ENCODE measurements around the gene WDR72.

Gene WDR72

DNA sequence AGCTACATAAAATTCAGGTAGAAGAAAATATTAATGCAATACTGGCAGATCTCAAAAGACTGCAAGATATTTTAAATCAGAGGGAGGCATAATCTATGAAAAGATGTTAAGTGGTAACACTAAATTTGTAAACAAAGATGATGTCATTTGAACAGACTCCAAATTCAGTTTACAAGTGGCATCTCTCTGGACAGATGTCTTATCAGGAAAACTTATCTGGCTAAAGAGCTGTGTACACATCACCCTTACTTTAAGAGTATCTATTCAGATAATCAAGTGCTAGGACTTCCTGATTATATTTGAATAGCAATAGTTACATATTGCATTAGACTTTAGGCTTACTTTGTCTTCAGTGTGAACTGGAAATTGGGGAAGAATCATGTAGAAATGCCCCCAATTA, 231.5 kb downstream of the WDR72 start:
- DNase-seq = no peak

DNA sequence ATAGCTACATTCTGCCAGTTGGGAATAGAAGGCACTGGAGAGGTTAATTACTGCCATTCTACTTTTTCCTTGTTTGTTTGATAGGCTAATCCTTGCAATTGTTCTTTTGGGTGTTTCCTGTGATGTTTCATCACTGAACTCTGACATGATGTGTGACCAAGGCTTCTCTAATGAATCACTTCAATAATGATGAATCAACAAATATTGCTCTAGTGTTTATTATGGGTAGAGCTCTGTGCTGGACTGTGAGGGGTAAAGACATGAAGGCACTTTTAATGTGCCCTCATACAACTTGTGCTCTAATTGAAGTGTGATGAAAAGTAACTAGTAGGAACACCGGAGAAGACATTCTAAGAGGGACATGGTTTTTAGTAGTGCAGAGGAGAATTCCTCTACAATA, 233.6 kb downstream of the WDR72 start:
- no peak for DNase-seq

DNA sequence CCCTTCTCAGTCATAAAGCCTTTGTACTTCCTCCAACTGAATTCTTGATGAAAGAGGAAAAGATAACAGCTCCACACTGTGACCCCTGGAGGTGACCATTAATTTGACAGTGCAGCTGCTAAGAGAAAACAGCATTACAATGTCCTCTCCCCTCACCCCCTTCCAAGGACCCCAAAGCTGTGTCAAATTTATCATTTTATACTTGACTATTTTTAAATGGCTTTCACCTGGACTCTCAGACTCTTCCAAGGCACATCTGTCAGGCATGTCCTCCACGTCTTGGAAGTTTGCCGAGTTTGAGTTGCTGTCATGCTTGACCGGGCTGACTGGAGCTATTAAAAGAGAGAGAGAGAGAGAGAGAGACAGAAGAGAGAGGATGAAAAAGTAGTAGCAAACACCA, 236.5 kb downstream of the WDR72 start:
- no peak for DNase-seq

DNA sequence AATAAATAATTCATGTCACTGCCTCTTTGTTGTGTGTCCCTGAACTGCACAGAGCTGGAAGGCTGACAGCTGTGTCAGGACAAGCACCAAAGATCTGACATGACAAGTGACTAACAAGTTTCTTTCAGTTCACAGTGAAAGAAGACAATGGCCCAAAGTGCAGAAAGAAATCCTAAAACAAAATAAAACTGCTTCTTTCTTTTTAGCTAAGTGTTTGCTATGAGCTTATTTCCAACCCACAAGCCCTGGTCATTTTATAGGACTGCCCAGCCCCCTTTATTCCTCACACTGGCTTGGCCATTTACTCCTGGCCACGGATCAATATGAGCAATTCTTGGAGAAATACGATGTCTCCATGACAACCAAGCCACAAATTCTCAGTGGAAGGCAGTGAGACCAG, 238.5 kb downstream of the WDR72 start:
- DNase-seq = no peak

DNA sequence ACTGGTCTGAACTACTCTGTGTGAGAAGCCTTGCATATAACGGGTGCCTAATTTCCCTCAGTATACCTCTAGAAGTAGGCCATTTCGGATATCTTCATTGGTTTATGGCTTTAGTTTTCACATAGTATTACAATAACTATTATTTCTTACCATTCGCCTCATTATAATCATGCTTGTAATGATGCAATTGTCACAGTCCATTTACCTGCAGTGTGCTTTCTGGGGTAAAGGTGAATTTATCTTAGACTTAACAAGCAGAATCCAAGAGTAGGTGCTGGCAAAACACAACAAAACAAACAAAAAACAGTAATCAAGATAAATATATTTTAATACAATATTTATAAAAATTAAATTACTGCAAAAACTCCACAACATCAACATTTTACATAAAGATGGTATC, 246.0 kb downstream of the WDR72 start:
- no peak for DNase-seq

DNA sequence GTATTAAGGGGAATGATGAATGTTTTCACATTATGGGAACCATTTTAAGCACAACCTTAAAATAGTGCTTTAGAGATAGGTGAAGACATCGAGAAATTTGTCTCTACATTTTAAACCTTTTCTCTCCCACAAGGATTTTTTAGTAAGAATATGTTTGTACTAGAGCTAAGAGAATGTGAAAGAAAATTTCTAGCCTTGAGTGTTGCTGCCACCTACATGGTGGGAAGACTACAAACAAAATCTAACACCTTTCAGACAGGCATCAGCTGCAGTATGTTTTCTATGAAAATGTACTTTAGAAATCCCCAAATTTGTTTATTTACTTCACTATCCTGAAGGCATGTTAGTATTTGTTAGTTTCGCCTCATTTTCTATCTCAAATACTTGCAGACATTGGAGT, 247.4 kb downstream of the WDR72 start:
- no peak for DNase-seq

DNA sequence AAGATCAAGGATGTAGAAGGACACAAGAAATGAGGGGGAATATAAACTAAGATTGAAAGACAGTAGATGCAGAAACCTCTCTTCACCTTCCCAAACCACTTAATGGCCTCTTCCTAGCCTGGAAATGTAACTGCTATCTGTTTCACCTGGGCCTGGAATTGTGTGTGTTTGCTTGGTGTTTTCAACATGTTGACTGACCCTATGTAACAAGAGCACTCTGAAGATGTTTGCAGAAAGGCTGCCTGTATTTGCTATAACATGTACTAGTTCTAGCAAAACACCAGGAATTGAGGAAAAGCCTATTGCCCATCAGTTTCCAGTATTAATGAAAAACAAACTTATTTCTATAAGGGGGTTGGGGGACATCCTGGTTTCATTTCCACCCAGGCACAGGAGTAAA, 248.3 kb downstream of the WDR72 start:
- no peak for DNase-seq

DNA sequence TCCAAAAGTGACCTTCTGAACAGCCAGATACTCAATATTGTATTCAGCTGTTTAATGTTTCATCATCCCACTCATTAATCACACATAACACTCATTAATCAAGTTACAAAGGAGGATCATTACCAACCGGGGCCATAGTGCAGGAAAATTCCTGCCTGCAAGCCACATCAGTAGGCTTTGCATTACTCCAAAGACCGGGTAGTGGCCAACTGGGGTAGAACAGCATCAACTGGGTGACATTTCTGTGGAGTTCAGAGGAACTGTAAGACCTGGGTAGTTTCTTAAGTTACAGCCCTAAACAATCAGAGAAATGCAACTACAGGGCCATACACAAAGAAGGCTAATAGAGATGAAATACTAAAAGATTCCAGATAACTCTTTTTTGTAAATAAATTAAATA, 253.1 kb downstream of the WDR72 start:
- DNase-seq = no peak

DNA sequence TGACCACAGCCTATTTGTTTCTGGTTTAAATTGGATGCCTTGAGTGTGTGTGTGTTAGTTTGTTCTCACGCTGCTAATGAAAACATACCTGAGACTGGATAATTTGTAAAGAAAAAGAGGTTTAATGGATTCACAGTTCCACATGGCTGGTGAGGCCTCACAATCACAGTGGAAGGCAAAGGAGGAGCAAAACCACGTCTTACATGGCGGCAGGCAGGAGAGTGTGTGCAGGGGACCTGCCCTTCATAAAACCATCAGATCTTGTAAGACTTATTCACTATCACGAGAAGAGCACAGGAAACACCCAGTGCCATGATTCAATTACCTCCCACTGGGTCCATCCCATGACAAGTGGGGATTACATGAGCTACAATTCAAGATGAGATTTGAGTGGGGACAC, 260.5 kb downstream of the WDR72 start:
- DNase-seq = no peak

DNA sequence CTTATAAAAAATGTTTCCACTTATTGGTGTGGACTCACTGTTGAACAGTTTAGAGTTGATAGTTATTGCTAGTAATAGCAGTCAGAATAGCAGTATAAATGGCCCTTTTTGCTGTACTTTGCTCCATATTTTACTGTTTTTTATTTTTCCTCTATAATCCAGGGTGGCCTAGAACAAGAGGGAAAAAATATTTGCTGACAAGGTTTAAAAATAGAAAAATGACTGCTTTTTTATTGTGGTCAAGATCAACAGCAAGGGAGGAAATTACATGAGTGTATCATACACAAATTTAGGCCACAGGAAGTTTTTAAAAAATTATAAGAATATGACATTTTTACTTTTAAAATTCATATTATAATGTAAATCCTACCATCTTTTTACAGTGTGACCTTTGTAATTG, 269.1 kb downstream of the WDR72 start:
- DNase-seq = no peak

DNA sequence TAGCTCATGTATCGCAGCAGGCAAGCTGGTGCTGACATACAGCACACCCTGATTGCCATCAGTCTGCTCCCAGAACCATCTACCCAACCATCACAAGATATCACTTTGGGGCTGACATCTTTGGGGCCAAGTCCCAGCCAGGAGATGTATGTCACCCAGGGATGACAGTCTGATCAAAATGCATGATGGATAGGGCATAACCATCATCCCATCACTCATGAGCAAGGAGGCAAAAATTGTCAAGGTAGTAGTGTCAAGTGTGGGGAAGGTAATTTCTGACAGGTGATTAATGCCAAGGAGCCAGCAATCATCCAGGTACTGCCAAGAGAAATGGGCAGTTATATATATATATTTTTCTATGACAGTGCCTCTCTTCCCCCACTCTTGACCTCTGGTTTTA, 277.4 kb downstream of the WDR72 start:
- no peak for DNase-seq

DNA sequence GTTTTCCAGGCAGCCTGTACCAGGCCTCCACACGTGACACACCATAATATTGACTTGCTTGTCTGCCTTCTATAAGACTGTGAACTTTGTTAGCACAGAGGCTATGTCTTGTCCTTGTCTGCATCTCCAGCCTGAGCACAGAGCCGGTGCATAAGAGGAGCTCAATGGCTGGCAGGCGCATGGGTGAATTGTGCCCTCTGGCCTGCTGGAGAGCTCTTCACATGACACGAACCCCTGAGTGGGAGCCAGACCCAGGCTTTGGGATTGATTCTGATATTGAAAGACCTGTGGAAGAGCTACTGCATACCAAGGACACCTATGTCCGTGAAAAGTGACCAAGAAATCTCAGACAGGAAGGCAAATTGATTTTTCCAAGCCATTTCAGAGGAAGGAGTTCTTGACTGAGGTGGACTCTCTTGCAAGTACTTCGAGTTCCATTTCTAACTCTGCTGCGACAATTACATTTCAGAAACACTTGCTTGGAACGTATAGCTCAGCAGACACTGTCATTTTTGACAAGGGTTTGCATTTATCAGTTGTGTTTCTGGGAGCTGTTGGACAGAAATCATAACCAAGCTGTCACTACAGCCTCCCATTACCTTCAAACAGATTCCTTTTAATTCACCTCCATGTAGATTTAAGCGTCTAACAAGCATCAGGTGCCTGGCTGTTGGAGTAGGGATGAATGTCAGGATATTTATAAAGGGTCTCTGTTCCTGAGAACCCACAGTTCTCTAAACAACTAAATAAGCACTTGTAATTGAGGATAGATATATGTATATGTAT, 281.3 kb downstream of the WDR72 start:
- no peak for DNase-seq

DNA sequence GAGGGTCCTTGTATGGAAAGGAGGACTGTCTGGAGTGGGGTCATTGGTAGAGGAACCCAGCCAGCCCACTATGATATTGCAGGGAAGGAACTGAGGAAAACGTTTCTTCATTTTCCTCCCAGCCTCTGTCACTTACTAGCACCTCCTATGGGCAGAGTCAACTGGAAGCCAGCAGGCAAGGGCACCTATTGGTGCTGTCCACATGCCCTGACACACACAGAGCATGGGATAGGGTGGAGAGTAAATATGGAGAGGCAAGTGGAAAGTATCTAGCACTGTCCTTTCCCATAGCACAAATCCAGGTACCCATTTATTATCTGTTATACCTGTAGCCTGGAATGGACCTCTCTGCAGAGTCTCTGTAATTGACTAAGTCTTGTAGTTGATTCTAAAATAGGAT, 285.6 kb downstream of the WDR72 start:
- no peak for DNase-seq

DNA sequence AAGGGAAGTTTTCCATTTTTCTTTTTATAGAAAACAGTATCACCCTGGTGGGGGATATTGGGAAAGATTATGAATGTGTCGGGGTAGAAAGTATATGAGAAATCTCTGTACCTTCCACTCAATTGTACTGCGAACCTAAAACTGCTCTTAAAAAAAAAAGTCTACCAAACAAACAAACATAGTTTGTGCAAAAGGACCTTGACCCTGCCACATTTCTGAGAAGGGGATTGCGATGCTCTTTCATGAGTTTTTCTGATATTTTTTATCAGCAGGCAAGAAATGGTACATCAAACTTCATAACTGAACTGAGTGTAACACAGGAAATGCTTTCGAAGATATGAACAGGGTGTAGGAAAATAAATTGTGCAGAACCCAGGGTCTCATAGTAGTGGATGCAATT, 286.0 kb downstream of the WDR72 start:
- no peak for DNase-seq

DNA sequence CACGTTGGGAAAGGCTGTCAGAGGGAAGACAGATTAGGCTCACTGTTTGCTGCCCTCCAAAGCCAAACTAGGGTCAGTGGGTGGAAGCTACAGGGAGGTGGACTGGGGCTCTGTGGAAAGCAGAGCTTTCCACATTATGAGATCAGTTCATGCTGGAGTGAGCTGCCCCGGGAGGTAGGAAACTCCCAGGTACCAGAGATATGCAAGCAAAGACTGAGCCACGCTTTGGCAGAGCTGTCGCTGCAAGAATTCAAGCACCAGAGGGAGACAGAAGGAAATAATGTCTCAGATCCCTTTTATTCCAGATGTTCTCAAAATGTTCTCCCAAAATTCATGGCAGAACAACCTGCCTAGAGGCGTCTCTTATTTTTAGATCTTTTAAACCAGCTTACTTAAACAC, 286.6 kb downstream of the WDR72 start:
- DNase-seq = no peak

DNA sequence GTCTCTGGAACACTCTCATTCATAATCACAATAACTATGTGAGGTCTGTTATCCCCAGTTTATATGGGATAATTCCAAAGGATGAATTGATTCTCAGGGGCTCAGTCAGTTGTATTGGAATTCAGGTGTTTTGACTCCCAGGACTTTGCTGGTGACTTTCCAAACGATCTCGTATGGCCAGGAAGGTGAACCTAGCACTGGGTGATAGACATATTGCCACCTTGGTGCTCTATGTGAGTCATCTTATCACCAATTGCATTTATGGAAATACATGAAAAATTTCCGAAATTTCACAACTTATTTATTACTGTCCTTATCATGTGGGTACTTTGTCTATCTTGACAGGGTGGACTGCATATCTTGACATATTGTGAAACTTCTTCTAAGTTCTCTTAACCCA, 287.3 kb downstream of the WDR72 start:
- no peak for DNase-seq

DNA sequence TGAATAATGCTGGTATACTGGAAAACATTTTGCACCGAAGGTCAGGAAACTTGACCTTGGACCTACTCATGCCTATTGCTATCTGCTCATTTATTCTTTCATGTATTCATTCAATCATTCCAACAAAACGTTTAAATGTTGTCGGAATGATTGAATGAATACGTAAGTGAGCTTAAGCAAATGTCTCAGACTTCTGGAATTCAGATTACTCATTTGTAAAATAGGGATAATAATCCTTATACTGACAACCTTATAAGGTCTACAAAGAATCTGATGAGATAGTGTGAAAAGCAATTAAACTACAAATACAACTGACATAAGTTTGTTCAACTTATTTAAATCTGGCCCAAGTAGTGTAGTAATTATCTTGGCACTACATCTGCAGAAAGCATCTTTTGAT, 288.7 kb downstream of the WDR72 start:
- no peak for DNase-seq

DNA sequence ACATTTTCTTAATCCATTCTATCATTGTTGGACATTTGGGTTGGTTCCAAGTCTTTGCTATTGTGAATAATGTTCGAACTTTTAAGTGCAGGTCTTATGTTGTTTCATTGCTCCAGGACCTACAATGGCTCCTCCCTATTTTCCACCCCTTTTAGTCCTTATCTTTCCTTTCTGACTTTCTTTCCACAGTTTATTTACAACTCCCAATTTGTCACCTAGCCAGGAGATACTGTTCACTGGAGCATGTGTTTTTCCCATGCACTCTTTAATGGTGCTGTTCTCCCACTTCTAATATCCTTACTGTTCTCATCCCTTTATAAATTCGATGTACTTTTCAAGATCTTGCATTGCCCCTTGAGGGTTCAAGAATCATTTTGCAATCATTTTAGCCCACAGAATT, 290.0 kb downstream of the WDR72 start:
- DNase-seq = no peak

Measured in suppressor macrophage (primary cell).